K562 (cell line): ENCODE data around the gene NACC1. TPM values are rescaled to one million over a fixed set of nuclear protein-coding genes. Genes with fewer than 3 reads are reported as not detected.
A peak's percentile ranks its signal among the peaks of the same experiment; 100 is the strongest.

Experiments used
- ARID1B ChIP-seq: fragments of 450-650 bp; IDR thresholded peaks from 2 replicates; pipeline ENCODE4 v1.6.1; 2016; ENCODE audit warnings: antibody characterized with exemption, mild to moderate bottlenecking, inconsistent platforms
- ASH1L ChIP-seq: fragments of 450-650 bp; IDR thresholded peaks from 2 replicates; pipeline ENCODE4 v1.6.1; 2018; ENCODE audit warnings: borderline replicate concordance, mild to moderate bottlenecking, low read depth; ENCODE audit not compliant: partially characterized antibody
- BMI1 ChIP-seq: fragments of 150-350 bp; IDR thresholded peaks from 2 replicates; pipeline ENCODE4 v1.6.1; 2014; ENCODE audit warnings: low read length
- CREBBP ChIP-seq: IDR thresholded peaks from one replicate; pipeline ENCODE4 v1.6.1; 2012; ENCODE audit warnings: low read depth, mild to moderate bottlenecking, control low read depth, inconsistent platforms, low read length
- HDAC2 ChIP-seq: fragments of 450-650 bp; IDR thresholded peaks from 2 replicates; pipeline ENCODE4 v1.6.1; 2016; ENCODE audit warnings: mild to moderate bottlenecking
- KAT7 ChIP-seq: sonication (generic); formaldehyde crosslinking; IDR thresholded peaks from 2 replicates; pipeline ENCODE4 v1.8.0; 2022; ENCODE audit warnings: missing genetic modification reagents, mild to moderate bottlenecking, borderline replicate concordance
- MAFG ChIP-seq: fragments of 450-650 bp; conservative IDR thresholded peaks from 2 replicates; pipeline ENCODE4 v1.6.1; 2016; ENCODE audit warnings: missing genetic modification characterization, missing compliant biosample characterization
- NR3C1 ChIP-seq: sonication (generic); formaldehyde crosslinking; IDR thresholded peaks from 2 replicates; pipeline ENCODE4 v1.8.1; 2022; ENCODE audit warnings: missing genetic modification reagents
- REST ChIP-seq, 2 experiments: fragments of 450-650 bp; formaldehyde crosslinking in 1 of 2; IDR thresholded peaks; 2 replicates each; pipeline versions ENCODE4 v1.4.0 to v1.6.1; 2014 to 2020; ENCODE audit warnings: mild to moderate bottlenecking in 2 of 2, borderline replicate concordance in 1 of 2, low read depth in 1 of 2
- TAF1 ChIP-seq: IDR thresholded peaks from 2 replicates; pipeline ENCODE4 v1.6.1; 2011; ENCODE audit warnings: mild to moderate bottlenecking, low read length, moderate library complexity; ENCODE audit not compliant: insufficient read depth, control insufficient read depth, severe bottlenecking; ENCODE audit errors: extremely low read depth
- THRB ChIP-seq: fragments of 450-650 bp; formaldehyde crosslinking; conservative IDR thresholded peaks from 2 replicates; pipeline ENCODE4 v1.4.0; 2022; ENCODE audit warnings: mild to moderate bottlenecking, missing genetic modification characterization
- YY1 ChIP-seq, 3 experiments: IDR thresholded peaks; 2 replicates each; pipeline ENCODE4 v1.6.1; 2011; ENCODE audit warnings: low read length in 2 of 3, mild to moderate bottlenecking in 2 of 3, moderate library complexity in 2 of 3, borderline replicate concordance in 1 of 3, control low read depth in 1 of 3, low read depth in 1 of 3; ENCODE audit not compliant: insufficient read depth in 3 of 3, insufficient replicate concordance in 2 of 3, control insufficient read depth in 1 of 3, insufficient read length in 1 of 3; ENCODE audit errors: extremely low read depth in 1 of 3
- ZBTB7A ChIP-seq: IDR thresholded peaks from 2 replicates; pipeline ENCODE4 v1.6.1; 2011; ENCODE audit warnings: low read depth, mild to moderate bottlenecking, low read length, moderate library complexity, borderline replicate concordance; ENCODE audit not compliant: control insufficient read depth
- ZNF146 ChIP-seq: IDR thresholded peaks from one replicate; pipeline ENCODE4 v1.6.1; 2018; ENCODE audit warnings: missing compliant biosample characterization; ENCODE audit not compliant: unreplicated experiment
- ZNF57 ChIP-seq: fragments of 450-650 bp; formaldehyde crosslinking; IDR thresholded peaks from 2 replicates; pipeline ENCODE4 v1.4.0; 2020; ENCODE audit warnings: mild to moderate bottlenecking, moderate library complexity
- polyA plus RNA-seq, 8 experiments: library from polyadenylated mRNA; depleted of rRNA in 4 of 8; stranded (reverse) in 5 of 8; unstranded in 3 of 8; fragments of >200 nt; fragmentation: Nextera tagmentation in 2 of 8; fragmentation: Illumina TruSeq in 1 of 8; extraction: Ambion mirVana in 2 of 8; extraction: Trizol in 1 of 8; gene quantifications; 2 replicates each; pipeline versions ENCODE4 v1.2.1 to v1.2.3, GENCODE V29; 2011 to 2014; ENCODE audit warnings: inconsistent platforms in 1 of 8, missing spikeins in 1 of 8
- total RNA-seq, 7 experiments: library from RNA; depleted of rRNA in 6 of 7; stranded (reverse); fragments of >200 nt in 6 of 7; fragmentation: Illumina TruSeq in 2 of 7; extraction: Trizol in 2 of 7; gene quantifications; 2 replicates each; pipeline versions ENCODE4 v1.2.1 to v1.2.3, GENCODE V29; 2011 to 2021; ENCODE audit warnings: low replicate concordance in 1 of 7
- TF ChIP-seq, protein P1 (sequence below): sonication (generic); formaldehyde crosslinking; IDR thresholded peaks from 2 replicates; pipeline ENCODE4 v1.8.0; 2022; ENCODE audit warnings: mild to moderate bottlenecking, missing genetic modification reagents

Gene NACC1
- total and polyA plus RNA-seq, 9 of the 15 experiments (the other 6 are each of a cell fraction or from before 2014, with no cell fraction given), result 0.04 to 96.6 (median 25.8) TPM

- TF ChIP-seq REST (IDR thresholded peaks at IDR 0.05; ENCODE audit: borderline replicate concordance), result 0 out of 2 replicates have a peak, but pooled peaks have one; percentile 7
- TF ChIP-seq REST (CRISPR knock-in tag; IDR thresholded peaks at IDR 0.05; ENCODE audit: low read depth), result no peak
- TF ChIP-seq THRB, result no peak
- TF ChIP-seq ZNF146 (CRISPR knock-in tag), result no peak
- no peak for TF ChIP-seq ZBTB7A
- TF ChIP-seq TAF1, result peak; percentile 44
- TF ChIP-seq CREBBP, result no peak
- TF ChIP-seq NR3C1 (CRISPR knock-in tag), result no peak
- peak; percentile 41; the same call in 1 of the 2 replicates for TF ChIP-seq ARID1B
- peak; percentile 50; the same call in 1 of the 2 replicates for TF ChIP-seq KAT7 (CRISPR knock-in tag)
- TF ChIP-seq BMI1, result no peak
- no peak; the same call in 1 of the 2 replicates for TF ChIP-seq ZNF57 (CRISPR knock-in tag)
- no peak for TF ChIP-seq ASH1L
- TF ChIP-seq MAFG, result no peak
- peak in 1 of 3 experiments; percentile 23 for TF ChIP-seq YY1 (IDR thresholded peaks at IDR 0.05; ENCODE audit: borderline replicate concordance in 1 of 3, control insufficient read depth in 1 of 3, extremely low read depth in 1 of 3, insufficient read depth in 3 of 3, insufficient read length in 1 of 3, insufficient replicate concordance in 2 of 3, low read depth in 1 of 3, low read length in 2 of 3)
- TF ChIP-seq, protein P1, sequence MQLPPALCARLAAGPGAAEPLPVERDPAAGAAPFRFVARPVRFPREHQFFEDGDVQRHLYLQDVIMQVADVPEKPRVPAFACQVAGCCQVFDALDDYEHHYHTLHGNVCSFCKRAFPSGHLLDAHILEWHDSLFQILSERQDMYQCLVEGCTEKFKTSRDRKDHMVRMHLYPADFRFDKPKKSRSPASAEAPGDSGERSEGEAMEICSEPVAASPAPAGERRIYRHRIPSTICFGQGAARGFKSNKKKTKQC (CRISPR knock-in tag), result no peak; the same call in 1 of the 2 replicates
- TF ChIP-seq HDAC2, result no peak
These were observed 45.7 kb downstream of the NACC1 start (continued) for GRCh38 chr19:13163609-13164342.
